ENCODE results near the gene SUPT16H. TPM values are rescaled to one million over a fixed set of nuclear protein-coding genes. Genes with fewer than 3 reads are reported as not detected.
A peak's percentile ranks its signal among the peaks of the same experiment; 100 is the strongest.
"Not testable (repeated sequence)": the region's sequence is repeated elsewhere in the genome, so short reads cannot be mapped to it uniquely, and the experiment has no call there.

Gene SUPT16H
- polyA plus RNA-seq, 1 experiment, result 31.2 TPM

DNA sequence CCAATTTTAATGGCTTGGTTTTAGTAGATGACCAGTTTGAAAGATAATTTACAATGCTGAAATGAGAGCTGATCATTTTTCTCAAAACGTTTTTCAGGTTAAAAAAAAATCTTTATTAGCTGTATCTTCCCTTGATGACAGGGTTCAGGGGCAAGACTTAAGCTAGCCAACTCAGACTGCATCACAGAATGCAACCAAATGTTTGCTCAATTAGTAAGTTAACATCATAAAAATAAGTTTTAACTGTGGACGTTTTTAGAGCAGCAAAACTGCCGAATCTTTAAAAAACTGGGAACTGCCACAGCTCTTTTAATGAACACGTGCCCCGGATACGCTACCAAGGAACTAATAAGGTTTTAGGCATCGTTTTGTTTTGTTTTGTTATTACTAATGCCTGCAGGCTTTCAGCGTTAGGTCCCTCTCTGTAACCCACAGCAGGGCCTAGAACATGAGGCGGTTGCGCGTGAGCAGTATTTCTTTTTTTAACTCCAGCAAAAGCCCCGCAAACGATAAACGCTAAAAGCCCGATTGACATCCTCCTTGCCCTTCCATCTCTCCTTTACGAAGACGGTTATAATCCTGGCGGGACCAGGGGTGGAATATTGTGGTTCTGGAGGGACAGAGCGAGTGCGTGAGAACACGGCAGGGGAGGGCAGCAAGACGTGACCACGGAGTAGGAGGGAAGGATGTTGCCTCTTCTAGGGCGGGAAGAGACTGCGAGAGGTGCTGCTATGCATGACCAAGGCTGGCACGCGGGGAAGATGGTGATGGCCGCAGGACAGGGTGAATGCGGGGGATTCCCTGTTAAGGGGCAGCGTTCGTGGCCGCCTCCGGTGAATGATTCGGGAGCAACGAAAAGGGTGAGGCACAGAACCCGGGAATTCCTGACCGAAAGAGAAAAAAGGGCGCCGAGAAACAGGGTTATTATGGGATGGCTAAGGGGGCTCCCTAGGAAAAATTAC, 652 bp downstream of the SUPT16H start:
- H3K4me3 ChIP-seq (ENCODE audit: low read depth, low read length), result peak overlapping the region; percentile 65
- no peaks in the 10 kb centered on the region for H3K27me3 ChIP-seq (ENCODE audit: control insufficient read depth, insufficient read depth, low read length)
- ChIA-PET POLR2A (no interaction called here), CTCF (no interaction called here)
- DNase-seq (ENCODE audit: low read depth), result no peak
- peaks cover 3% of the 10 kb centered on the region for H3K36me3 ChIP-seq (ENCODE audit: control insufficient read depth, insufficient read depth, low read length)
- TF ChIP-seq CTCF (IDR thresholded peaks at IDR 0.05; ENCODE audit: insufficient read depth, low read depth, low read length), result no peak

GRCh38 chr14:21382095-21382494, 1.7 kb downstream of the SUPT16H start:
- no peaks in the 10 kb centered on the region for H3K27me3 ChIP-seq (ENCODE audit: control insufficient read depth, insufficient read depth, low read length)
- TF ChIP-seq CTCF (IDR thresholded peaks at IDR 0.05; ENCODE audit: insufficient read depth, low read depth, low read length), result no peak
- ChIA-PET POLR2A (interaction anchor here (0.7 kb wide), 1 partner anchor 115 kb away, joined by 8 read pairs; no protein-coding TSS in a partner anchor), CTCF (no interaction called here)
- DNase-seq (ENCODE audit: low read depth), result no peak
- H3K36me3 ChIP-seq (ENCODE audit: control insufficient read depth, insufficient read depth, low read length), result peaks cover 2% of the 10 kb centered on the region
- no peak overlapping the region for H3K4me3 ChIP-seq (ENCODE audit: low read depth, low read length)

DNA sequence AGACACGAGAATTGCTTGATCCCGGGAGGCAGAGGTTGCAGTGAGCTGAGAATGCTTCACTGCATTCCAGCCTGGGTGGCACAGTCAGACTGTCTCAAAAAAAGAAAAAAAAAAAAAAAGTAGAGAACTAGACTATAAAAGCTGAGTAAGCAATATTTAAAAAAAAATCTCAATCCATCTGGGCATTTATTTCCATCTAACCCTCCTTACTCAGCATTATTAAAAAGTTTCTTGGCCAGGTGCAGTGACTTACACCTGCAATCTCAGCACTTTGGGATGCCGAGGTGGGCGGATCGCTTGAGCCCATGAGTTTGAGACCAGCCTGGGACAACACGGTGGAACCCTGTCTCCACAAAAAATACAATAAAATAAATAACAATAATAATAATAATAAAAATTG, 4.5 kb downstream of the SUPT16H start:
- H3K4me3 ChIP-seq (ENCODE audit: low read depth, low read length), result no peak overlapping the region
- no peaks in the 10 kb centered on the region for H3K27me3 ChIP-seq (ENCODE audit: control insufficient read depth, insufficient read depth, low read length)
- ChIA-PET CTCF (interaction anchor here (1.9 kb wide), 1 partner anchor 20 kb away, joined by 4 read pairs; no protein-coding TSS in a partner anchor), POLR2A (no interaction called here)
- H3K36me3 ChIP-seq (ENCODE audit: control insufficient read depth, insufficient read depth, low read length), result no peaks in the 10 kb centered on the region
- TF ChIP-seq CTCF (IDR thresholded peaks at IDR 0.05; ENCODE audit: insufficient read depth, low read depth, low read length), result no peak
- no peak for DNase-seq (ENCODE audit: low read depth)

- POLR2A ChIA-PET, result no interaction called here
Observed at GRCh38 chr14:21373980-21374379, 9.8 kb downstream of the SUPT16H start.

GRCh38 chr14:21372814-21373213, 11.0 kb downstream of the SUPT16H start:
- CTCF ChIA-PET; POLR2A ChIA-PET; H3K36me3 ChIP-seq (ENCODE audit: control insufficient read depth, insufficient read depth, low read length): not testable (repeated sequence)

More at GRCh38 chr14:21373980-21374379, 9.8 kb downstream of the SUPT16H start:
- Histone ChIP-seq H3K36me3 (ENCODE audit: control insufficient read depth, insufficient read depth, low read length) (peaks cover 1% of the 10 kb centered on the region; the same call in 1 of the 2 replicates), H3K4me3 (ENCODE audit: low read depth, low read length) (no peak overlapping the region), H3K27me3 (ENCODE audit: control insufficient read depth, insufficient read depth, low read length) (no peaks in the 10 kb centered on the region)
- CTCF ChIA-PET, result no interaction called here
- no peak for TF ChIP-seq CTCF (IDR thresholded peaks at IDR 0.05; ENCODE audit: insufficient read depth, low read depth, low read length)
- no peak for DNase-seq (ENCODE audit: low read depth)

More at GRCh38 chr14:21372814-21373213, 11.0 kb downstream of the SUPT16H start:
- not testable (repeated sequence) for DNase-seq (ENCODE audit: low read depth); H3K27me3 ChIP-seq (ENCODE audit: control insufficient read depth, insufficient read depth, low read length); H3K4me3 ChIP-seq (ENCODE audit: low read depth, low read length)

Data from BJ (cell line).